T-helper 2 cell treated with Interferon-gamma antibody and Interleukin-4, amounts not matched to agents 5 μg/mL and 100 μg/mL, for 36 hours (primary cell): ENCODE measurements around the gene FAM237A.

Experiments
- DNase-seq: peaks from one replicate; pipeline ENCODE4 v3.0.0; 2021; ENCODE audit warnings: low spot score
- H3K27ac Mint-ChIP-seq: one replicate; pipeline ENCODE4 v1.8.0; 2021; ENCODE audit warnings: mild to moderate bottlenecking, mixed read lengths
- H3K27me3 Mint-ChIP-seq: one replicate; pipeline ENCODE4 v1.8.0; 2021; ENCODE audit warnings: low read depth, mixed read lengths
- H3K36me3 Mint-ChIP-seq: one replicate; pipeline ENCODE4 v1.8.0; 2021; ENCODE audit warnings: low read depth, mixed read lengths
- H3K4me1 Mint-ChIP-seq: one replicate; pipeline ENCODE4 v1.8.0; 2021; ENCODE audit warnings: low read depth, mixed read lengths
- H3K4me3 Mint-ChIP-seq: one replicate; pipeline ENCODE4 v1.8.0; 2022; ENCODE audit warnings: mild to moderate bottlenecking, moderate library complexity, mixed read lengths
- H3K9me3 Mint-ChIP-seq: one replicate; pipeline ENCODE4 v1.8.0; 2021; ENCODE audit warnings: mixed read lengths

Gene FAM237A

DNA sequence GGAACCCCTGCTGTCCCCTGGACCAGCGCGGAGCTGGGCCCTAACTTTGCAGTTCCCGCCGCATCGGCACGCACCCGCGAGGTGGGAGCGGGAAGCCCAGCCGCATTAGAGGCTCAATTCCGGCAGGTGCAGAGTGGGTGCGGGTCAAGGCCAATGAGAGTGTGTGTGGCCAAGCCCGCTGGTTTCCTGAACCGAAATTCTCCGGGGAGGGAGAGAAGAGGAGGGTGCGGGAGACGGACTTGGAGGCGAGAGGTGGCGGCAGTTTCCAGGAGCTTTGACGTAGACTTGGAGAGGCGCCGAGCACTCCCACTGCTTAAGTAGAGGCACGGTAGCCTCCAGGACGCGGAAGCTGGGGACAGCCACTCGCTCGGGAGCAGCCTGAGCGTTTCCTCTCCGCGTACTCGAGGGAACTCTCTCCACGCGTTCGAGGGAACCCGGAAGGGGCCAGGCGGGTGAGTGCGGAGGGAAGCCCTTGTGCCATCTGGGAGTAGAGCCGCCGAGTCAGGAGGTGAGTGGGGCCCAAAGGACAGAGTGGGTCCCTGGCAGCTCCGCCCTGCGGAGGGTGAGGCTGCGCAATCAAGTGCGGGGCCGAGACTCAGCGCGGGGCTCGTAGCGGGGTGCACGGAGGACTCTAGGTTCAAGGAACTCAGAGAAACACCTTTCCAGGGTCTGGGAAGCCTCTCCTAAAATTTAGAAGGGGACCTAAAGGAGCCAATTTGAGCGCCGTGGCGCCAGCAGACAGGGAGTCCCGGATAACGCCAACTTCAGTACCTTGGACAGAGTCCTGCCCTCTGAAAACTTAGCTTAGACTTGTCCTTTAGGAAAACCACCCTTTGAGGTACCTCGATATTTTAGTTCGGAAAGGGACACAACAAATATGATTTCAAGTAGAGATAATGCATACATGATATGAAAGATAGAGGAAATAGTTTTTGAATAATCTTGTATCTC, at the start of gene FAM237A:
Gene FAM237A, plus strand, starts transcription at position 413 of the 951 bp plus-strand sequence. CDS start 1,750 bp downstream, outside the sequence.
- Mint-ChIP-seq H3K27me3 (peaks cover 7% of the 10 kb centered on the region), H3K36me3 (no peaks in the 10 kb centered on the region), H3K4me1 (no peaks in the 10 kb centered on the region), H3K4me3 (no peak within 1 kb of the TSS), H3K27ac (no peak within 1 kb of the TSS), H3K9me3 (no peaks in the 10 kb centered on the region)
- no peak for DNase-seq

GRCh38 chr2:206597717-206598218, 44.5 kb upstream of the FAM237A start:
- Mint-ChIP-seq H3K9me3 (no peaks in the 10 kb centered on the region), H3K27me3 (peaks cover 3% of the 10 kb centered on the region), H3K27ac (no peak overlapping the region), H3K4me1 (no peaks in the 10 kb centered on the region), H3K4me3 (no peak overlapping the region), H3K36me3 (no peaks in the 10 kb centered on the region)
- no peak for DNase-seq

DNA sequence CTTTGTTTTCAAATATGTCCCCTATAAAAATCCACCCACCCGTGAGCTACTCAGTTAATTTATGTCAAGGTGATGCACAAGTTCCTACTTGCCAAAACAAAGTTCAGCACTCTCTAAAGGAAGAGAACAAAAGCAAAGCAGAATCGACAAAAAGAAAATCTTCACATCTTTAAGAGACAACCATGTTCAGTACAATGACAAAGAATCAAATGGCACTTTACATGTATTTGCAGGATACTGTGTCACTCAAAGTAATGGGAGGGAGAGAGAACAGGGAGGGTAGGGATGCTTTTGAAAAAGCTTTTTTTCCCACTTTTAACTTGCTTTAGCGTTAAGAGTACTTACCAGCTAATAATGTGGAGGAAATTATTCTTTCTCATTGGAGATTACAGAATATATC, 39.0 kb upstream of the FAM237A start:
- H3K27ac Mint-ChIP-seq, result no peak overlapping the region
- DNase-seq, result no peak
- H3K4me3 Mint-ChIP-seq, result no peak overlapping the region
- no peaks in the 10 kb centered on the region for H3K36me3 Mint-ChIP-seq
- H3K27me3 Mint-ChIP-seq, result peaks cover 8% of the 10 kb centered on the region
- H3K4me1 Mint-ChIP-seq, result no peaks in the 10 kb centered on the region
- no peaks in the 10 kb centered on the region for H3K9me3 Mint-ChIP-seq

GRCh38 chr2:206610451-206610850, 31.8 kb upstream of the FAM237A start:
- peaks cover 8% of the 10 kb centered on the region for H3K27me3 Mint-ChIP-seq
- H3K27ac Mint-ChIP-seq, result no peak overlapping the region
- peaks cover 7% of the 10 kb centered on the region for H3K4me1 Mint-ChIP-seq
- no peaks in the 10 kb centered on the region for H3K9me3 Mint-ChIP-seq
- H3K36me3 Mint-ChIP-seq, result no peaks in the 10 kb centered on the region
- no peak overlapping the region for H3K4me3 Mint-ChIP-seq
- DNase-seq, result no peak

DNA sequence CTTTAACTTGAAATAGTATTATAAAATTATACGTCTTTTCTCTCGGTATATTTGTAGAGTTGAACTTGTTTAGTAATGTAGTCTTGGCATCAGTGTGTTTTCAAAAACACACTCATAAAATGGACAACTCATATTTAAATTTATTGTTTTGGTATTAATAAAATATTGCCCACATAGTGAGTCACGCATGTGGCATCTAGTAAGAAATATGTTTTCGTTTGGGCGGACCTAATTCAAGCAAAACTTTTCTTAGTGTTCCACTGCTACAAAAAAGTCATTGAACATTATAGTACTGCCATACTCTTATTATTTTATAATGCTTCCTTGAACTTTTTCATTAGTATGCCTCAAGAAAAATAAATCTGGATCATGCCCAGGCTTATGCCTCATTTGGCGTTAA, 31.1 kb upstream of the FAM237A start:
- H3K27me3 Mint-ChIP-seq, result peaks cover 4% of the 10 kb centered on the region
- DNase-seq, result no peak
- H3K9me3 Mint-ChIP-seq, result no peaks in the 10 kb centered on the region
- peaks cover 7% of the 10 kb centered on the region for H3K4me1 Mint-ChIP-seq
- no peak overlapping the region for H3K27ac Mint-ChIP-seq
- no peaks in the 10 kb centered on the region for H3K36me3 Mint-ChIP-seq
- H3K4me3 Mint-ChIP-seq, result no peak overlapping the region

- DNase-seq, result no peak
- H3K4me1 Mint-ChIP-seq, result peaks cover 7% of the 10 kb centered on the region
- H3K27me3 Mint-ChIP-seq, result peaks cover 4% of the 10 kb centered on the region
- H3K36me3 Mint-ChIP-seq, result no peaks in the 10 kb centered on the region
- H3K9me3 Mint-ChIP-seq, result no peaks in the 10 kb centered on the region
- H3K4me3 Mint-ChIP-seq, result no peak overlapping the region
- H3K27ac Mint-ChIP-seq, result no peak overlapping the region
These were observed 30.6 kb upstream of the FAM237A start for GRCh38 chr2:206611736-206612135.

DNA sequence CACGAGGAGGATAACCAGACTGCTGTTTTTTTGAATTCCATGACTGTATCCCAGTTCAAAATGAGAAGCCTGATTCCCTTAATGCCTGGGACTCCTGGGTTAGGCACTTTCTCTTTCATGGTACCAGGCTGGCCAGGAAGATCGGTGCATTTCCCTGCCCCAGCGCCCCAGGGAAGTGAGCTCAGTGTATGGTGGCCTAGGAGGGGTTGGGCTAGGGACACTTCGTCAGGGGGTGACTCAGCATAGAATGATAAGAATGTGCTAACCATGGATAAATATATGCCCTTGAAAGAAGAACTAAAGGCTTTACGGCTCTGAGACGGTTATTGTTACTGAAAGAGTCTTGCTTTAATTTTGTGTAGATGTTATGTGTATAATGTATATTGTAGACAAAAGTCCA, 27.5 kb upstream of the FAM237A start:
- Mint-ChIP-seq H3K36me3 (no peaks in the 10 kb centered on the region), H3K4me3 (no peak overlapping the region), H3K9me3 (no peaks in the 10 kb centered on the region), H3K27ac (no peak overlapping the region), H3K27me3 (peaks cover 6% of the 10 kb centered on the region), H3K4me1 (peaks cover 3% of the 10 kb centered on the region)
- DNase-seq, result no peak

DNA sequence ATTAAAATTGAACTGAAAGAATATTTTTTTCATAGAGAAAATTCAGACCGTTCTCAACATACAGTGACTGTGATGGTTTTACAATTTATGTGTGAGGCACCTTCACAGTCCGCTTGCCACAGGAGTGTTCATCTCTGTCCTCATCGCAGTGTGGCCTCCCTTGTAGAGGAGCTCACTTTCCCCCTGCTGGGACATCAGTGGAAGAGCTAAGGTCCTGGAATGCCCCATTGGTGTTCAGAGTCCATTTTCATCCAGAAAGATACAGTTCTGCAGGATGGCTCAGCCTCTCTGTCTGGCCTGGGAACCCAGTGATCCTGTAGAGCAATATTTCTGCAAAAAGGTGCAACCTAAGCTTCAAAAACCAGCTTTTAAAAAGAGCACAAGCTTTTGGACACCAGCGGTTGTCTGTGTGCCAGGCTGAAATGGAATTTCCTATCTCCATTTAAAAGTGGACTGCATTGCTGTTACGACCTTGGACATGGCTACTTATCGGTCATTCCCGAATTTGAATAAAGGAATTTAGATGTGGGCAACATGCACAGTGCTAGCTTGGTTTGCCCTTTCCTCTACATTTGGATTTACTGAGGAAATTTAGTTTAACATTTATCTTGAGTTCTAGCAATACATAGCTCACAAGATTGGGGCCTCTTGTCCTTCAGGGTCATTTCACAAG, 26.7 kb upstream of the FAM237A start:
- no peaks in the 10 kb centered on the region for H3K9me3 Mint-ChIP-seq
- H3K4me1 Mint-ChIP-seq, result no peaks in the 10 kb centered on the region
- H3K4me3 Mint-ChIP-seq, result no peak overlapping the region
- no peak overlapping the region for H3K27ac Mint-ChIP-seq
- H3K36me3 Mint-ChIP-seq, result no peaks in the 10 kb centered on the region
- no peak for DNase-seq
- H3K27me3 Mint-ChIP-seq, result peaks cover 6% of the 10 kb centered on the region

DNA sequence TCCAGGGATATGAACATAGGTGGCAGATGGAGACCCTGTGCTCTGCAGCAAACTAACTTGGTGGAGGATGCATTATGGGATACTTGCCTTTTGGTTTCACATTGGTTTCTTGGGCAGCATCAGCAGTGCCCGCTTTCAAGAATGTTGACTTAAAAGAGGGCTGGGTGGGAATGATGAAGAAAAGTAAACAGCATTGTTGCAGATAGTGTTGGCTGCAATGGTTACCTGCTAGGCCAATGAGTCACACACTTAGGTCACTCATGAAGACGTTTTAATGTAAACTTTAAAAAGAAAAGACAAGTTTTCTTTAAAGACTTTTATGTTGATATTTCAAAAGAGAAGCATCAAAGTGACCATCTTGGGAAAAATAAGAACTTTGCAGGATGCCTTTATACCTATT, 26.1 kb upstream of the FAM237A start:
- no peaks in the 10 kb centered on the region for H3K9me3 Mint-ChIP-seq
- DNase-seq, result no peak
- no peak overlapping the region for H3K27ac Mint-ChIP-seq
- no peaks in the 10 kb centered on the region for H3K4me1 Mint-ChIP-seq
- peaks cover 6% of the 10 kb centered on the region for H3K27me3 Mint-ChIP-seq
- H3K36me3 Mint-ChIP-seq, result no peaks in the 10 kb centered on the region
- H3K4me3 Mint-ChIP-seq, result no peak overlapping the region

GRCh38 chr2:206619011-206619410, 23.3 kb upstream of the FAM237A start:
- no peak for DNase-seq
- H3K9me3 Mint-ChIP-seq, result no peaks in the 10 kb centered on the region
- H3K27ac Mint-ChIP-seq, result no peak overlapping the region
- H3K4me1 Mint-ChIP-seq, result no peaks in the 10 kb centered on the region
- no peak overlapping the region for H3K4me3 Mint-ChIP-seq
- H3K36me3 Mint-ChIP-seq, result no peaks in the 10 kb centered on the region
- H3K27me3 Mint-ChIP-seq, result peaks cover 6% of the 10 kb centered on the region

DNA sequence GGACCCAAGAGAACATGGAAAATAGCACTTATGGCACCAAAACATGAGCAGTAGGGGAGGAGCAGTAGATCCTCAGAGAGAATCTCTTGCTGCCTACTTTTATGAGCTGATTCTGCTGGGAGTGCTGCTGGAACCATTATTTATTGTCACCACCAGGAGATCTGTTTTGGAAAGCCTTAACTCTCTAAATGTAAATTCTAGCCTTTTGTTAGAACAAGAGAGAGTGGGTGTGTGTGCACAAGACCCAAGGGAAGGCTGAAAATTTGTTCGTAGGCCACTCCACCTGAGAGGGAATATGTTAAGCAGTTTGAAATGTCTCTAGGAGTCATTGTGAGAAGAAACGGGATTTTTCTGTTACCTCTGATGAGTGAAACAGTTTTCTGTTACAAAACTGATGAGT, 16.2 kb upstream of the FAM237A start:
- H3K27ac Mint-ChIP-seq, result no peak overlapping the region
- DNase-seq, result no peak
- H3K9me3 Mint-ChIP-seq, result no peaks in the 10 kb centered on the region
- peaks cover 4% of the 10 kb centered on the region for H3K27me3 Mint-ChIP-seq
- no peak overlapping the region for H3K4me3 Mint-ChIP-seq
- H3K4me1 Mint-ChIP-seq, result no peaks in the 10 kb centered on the region
- H3K36me3 Mint-ChIP-seq, result no peaks in the 10 kb centered on the region

DNA sequence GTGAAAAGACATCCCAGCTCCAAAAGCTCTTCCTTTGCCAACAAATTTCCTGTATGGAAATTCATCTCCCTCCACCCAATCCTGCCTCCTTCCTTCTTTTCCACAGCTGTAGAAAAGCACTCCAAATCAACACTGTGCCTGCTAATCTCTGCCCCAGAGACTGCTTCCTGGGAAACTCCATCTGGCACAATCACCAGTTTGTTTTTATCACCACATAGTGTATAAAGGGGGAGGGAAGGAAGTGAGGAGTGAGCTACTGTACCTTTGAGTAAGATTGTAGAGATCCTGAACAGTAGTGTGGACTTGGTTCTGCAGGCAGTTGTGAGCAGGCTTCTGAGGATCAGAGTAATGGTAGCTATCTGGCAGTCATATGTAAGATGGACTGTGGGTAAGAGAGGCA, 14.7 kb upstream of the FAM237A start:
- DNase-seq, result no peak
- no peaks in the 10 kb centered on the region for H3K36me3 Mint-ChIP-seq
- H3K4me3 Mint-ChIP-seq, result no peak overlapping the region
- H3K9me3 Mint-ChIP-seq, result no peaks in the 10 kb centered on the region
- H3K4me1 Mint-ChIP-seq, result no peaks in the 10 kb centered on the region
- H3K27me3 Mint-ChIP-seq, result peaks cover 4% of the 10 kb centered on the region
- H3K27ac Mint-ChIP-seq, result no peak overlapping the region

DNA sequence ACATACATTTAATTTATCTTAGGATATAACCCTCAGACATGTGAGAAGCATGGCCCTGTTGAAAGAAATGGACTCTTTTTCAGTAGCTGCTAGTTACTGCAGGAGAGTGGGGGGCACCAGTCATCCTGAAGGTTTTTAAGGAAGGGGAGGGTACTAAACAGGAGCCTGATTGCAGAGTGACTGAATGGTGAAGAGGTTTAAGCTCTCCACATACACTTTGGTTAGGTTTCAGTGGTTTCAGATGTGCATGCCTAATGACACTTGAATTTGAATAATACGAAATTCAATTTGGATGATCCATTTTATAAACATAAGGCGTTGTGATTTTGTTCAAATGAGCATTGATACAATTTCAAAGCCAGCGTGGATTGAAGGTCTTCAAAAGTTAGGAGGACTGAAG, 10.9 kb upstream of the FAM237A start:
- Mint-ChIP-seq H3K27me3 (peaks cover 5% of the 10 kb centered on the region), H3K4me1 (no peaks in the 10 kb centered on the region), H3K27ac (no peak overlapping the region), H3K4me3 (no peak overlapping the region), H3K36me3 (no peaks in the 10 kb centered on the region), H3K9me3 (no peaks in the 10 kb centered on the region)
- DNase-seq, result no peak

DNA sequence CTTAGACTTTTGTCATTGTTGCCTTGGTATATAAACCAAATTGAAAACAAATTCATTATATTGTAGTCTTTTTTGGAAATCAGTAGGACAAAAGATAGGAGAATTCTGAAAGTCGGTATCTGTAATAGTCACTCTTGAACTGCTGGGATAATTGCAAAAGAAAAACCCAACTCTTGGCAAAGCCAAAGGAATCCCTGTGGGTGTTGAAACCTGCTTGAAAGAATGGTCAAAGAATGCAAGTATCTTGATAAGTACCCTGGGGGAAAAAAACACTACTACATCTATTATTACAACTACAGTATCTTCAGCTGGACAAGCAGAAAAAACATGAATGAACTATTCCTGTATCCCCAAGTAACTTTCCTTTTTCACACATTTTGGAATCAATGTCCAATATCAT, 7.3 kb upstream of the FAM237A start:
- no peak overlapping the region for H3K27ac Mint-ChIP-seq
- H3K4me1 Mint-ChIP-seq, result no peaks in the 10 kb centered on the region
- DNase-seq, result no peak
- no peaks in the 10 kb centered on the region for H3K36me3 Mint-ChIP-seq
- H3K4me3 Mint-ChIP-seq, result no peak overlapping the region
- peaks cover 2% of the 10 kb centered on the region for H3K27me3 Mint-ChIP-seq
- H3K9me3 Mint-ChIP-seq, result no peaks in the 10 kb centered on the region
